ENCODE measurements around the gene U2AF2.

The U2AF2 gene

GRCh38 chr19:55696301-55697068 is 41.6 kb downstream of the U2AF2 start:
- TF ChIP-seq CTCF (IDR thresholded peaks at IDR 0.05; ENCODE audit: low read depth, low read length): no peak
- no peak overlapping the region for H3K4me3 ChIP-seq (ENCODE audit: low read depth, low read length)

GRCh38 chr19:55697069-55697440 is 42.2 kb downstream of the U2AF2 start:
- TF ChIP-seq CTCF (IDR thresholded peaks at IDR 0.05; ENCODE audit: low read depth, low read length): no peak
- no peak overlapping the region for H3K4me3 ChIP-seq (ENCODE audit: low read depth, low read length)

- no peak overlapping the region for H3K4me3 ChIP-seq (ENCODE audit: low read depth, low read length)
- no peak for TF ChIP-seq CTCF (IDR thresholded peaks at IDR 0.05; ENCODE audit: low read depth, low read length)
These were observed 42.9 kb downstream of the U2AF2 start for GRCh38 chr19:55697698-55698097.

- no peak overlapping the region for H3K4me3 ChIP-seq (ENCODE audit: low read depth, low read length)
- TF ChIP-seq CTCF (IDR thresholded peaks at IDR 0.05; ENCODE audit: low read depth, low read length): no peak
These were observed 43.4 kb downstream of the U2AF2 start for GRCh38 chr19:55698256-55698655.

GRCh38 chr19:55699221-55699620 is 44.4 kb downstream of the U2AF2 start:
- no peak overlapping the region for H3K4me3 ChIP-seq (ENCODE audit: low read depth, low read length)
- no peak for TF ChIP-seq CTCF (IDR thresholded peaks at IDR 0.05; ENCODE audit: low read depth, low read length)

GRCh38 chr19:55700813-55701212 is 46.0 kb downstream of the U2AF2 start:
- TF ChIP-seq CTCF (IDR thresholded peaks at IDR 0.05; ENCODE audit: low read depth, low read length): no peak
- H3K4me3 ChIP-seq (ENCODE audit: low read depth, low read length): no peak overlapping the region

- no peak for TF ChIP-seq CTCF (IDR thresholded peaks at IDR 0.05; ENCODE audit: low read depth, low read length)
- no peak overlapping the region for H3K4me3 ChIP-seq (ENCODE audit: low read depth, low read length)
These were observed 47.3 kb downstream of the U2AF2 start for GRCh38 chr19:55702131-55702627.
